GM13976 (cell line): ENCODE measurements around the gene BCAP31.
A peak's percentile ranks its signal among the peaks of the same experiment; 100 is the strongest.

Experiments used
- DNase-seq: peaks from one replicate; pipeline ENCODE4 v3.0.0; 2012; ENCODE audit warnings: low spot score
- CTCF ChIP-seq: IDR thresholded peaks from 2 replicates; pipeline ENCODE4 v1.5.1; 2012; ENCODE audit warnings: borderline replicate concordance, mild to moderate bottlenecking; ENCODE audit not compliant: insufficient read depth; ENCODE audit errors: extremely low read depth, missing control alignments, control extremely low read depth
- in situ Hi-C: fragments of 300-500 bp; cut with MboI; formaldehyde crosslinking; loops from one replicate; pipeline ENCODE4 v1.12.0; 2022; ENCODE audit warnings: low sequenced_read_pairs, mixed read lengths, inconsistent platforms; ENCODE audit not compliant: unreplicated experiment

BCAP31 gene

DNA sequence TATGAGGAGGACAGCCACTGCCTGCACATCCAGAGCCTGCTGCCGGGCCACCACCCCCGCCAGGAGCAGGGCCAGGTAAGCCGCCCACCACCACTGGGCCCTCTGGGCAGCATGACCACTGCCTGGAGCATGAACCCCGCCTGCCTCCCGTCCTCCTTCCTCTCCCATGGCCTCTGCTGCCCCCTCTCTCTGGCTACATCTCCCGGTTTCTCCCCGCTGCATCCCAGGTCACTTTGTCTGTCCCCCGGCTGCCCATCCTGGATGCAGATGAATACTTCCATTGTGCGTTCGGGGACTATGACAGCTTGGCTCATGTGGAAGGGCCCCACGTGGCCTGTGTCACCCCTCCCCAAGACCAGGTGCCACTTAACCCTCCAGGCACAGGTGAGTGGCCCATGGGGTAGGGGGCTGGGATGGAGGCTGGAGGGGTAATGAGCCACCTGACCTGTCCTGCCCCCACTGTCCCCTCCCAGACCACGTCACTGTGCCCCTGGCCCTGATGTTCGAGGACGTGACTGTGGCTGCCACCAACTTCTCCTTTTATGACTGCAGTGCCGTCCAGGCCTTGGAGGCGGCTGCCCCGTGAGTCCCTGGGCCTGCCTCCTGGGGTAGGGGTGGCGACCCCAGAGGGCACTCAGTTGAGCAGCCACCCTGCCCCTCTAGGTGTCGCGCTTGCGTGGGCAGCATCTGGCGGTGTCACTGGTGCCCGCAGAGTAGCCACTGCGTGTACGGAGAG, 45.8 kb upstream of the BCAP31 start:
- peak; percentile 28 for DNase-seq

GRCh38 chrX:153769158-153769864, 45.1 kb upstream of the BCAP31 start:
- DNase-seq: peak; percentile 17
- in situ Hi-C loops: no loop called here
- no peak for TF ChIP-seq CTCF

More for the DNA sequence above, 45.8 kb upstream of the BCAP31 start:
- no peak for TF ChIP-seq CTCF
- in situ Hi-C loops: no loop called here

DNA sequence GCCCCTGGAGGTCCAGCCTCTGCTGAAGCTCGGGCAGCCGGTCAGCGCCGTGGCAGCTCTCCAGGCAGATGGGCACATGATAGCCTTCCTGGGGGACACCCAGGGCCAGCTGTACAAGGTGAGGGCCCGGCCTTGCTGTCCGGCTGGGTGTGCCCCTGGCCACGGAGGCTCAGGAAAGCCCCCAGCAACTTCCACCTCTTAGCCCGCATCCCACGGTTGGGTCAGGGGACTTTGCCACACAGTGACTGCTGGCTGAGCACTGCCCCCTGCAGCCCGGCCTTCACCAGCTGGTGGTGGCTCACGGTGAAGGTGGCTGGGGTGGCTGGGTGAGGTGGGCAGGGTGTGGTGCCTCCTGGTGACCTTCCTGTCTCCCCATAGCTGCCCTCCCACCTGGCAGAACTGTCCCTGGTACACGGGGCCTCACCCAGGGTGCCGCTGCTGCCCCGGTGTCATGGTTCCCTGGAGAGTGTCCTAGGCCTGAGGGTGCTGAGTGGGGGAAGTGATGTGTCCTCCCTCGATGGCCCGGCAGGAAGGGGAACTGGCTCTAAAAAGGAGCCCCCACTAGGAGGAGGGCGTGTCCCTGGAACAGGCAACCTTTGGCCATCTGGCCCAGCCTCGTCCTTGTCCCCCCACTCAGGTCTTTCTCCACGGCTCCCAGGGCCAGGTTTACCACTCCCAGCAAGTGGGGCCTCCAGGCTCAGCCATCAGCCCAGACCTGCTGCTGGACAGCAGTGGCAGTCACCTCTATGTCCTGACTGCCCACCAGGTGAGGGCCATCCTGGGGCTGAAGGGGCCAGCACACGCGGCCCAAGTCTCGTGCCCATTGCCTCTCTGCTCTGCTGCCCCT, 44.3 kb upstream of the BCAP31 start:
- DNase-seq: peak; percentile 34
- in situ Hi-C loops: no loop called here
- TF ChIP-seq CTCF: no peak

DNA sequence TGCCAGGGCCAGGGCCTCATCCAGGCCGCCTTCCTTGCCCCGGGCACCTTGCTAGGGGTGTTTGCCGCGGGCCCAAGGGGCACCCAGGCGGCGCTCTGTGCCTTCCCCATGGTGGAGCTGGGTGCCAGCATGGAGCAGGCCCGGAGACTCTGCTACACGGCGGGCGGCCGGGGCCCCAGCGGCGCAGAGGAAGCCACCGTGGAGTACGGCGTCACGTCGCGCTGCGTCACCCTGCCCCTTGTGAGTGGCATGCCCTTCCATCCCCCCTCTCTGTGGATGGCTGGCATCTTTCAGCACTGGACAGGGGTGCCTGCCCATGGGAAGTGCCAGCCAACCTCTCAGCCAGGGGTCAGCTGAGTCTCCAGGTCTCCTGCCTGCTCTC, 43.5 kb upstream of the BCAP31 start:
- TF ChIP-seq CTCF: no peak
- in situ Hi-C loops: no loop called here
- no peak for DNase-seq

DNA sequence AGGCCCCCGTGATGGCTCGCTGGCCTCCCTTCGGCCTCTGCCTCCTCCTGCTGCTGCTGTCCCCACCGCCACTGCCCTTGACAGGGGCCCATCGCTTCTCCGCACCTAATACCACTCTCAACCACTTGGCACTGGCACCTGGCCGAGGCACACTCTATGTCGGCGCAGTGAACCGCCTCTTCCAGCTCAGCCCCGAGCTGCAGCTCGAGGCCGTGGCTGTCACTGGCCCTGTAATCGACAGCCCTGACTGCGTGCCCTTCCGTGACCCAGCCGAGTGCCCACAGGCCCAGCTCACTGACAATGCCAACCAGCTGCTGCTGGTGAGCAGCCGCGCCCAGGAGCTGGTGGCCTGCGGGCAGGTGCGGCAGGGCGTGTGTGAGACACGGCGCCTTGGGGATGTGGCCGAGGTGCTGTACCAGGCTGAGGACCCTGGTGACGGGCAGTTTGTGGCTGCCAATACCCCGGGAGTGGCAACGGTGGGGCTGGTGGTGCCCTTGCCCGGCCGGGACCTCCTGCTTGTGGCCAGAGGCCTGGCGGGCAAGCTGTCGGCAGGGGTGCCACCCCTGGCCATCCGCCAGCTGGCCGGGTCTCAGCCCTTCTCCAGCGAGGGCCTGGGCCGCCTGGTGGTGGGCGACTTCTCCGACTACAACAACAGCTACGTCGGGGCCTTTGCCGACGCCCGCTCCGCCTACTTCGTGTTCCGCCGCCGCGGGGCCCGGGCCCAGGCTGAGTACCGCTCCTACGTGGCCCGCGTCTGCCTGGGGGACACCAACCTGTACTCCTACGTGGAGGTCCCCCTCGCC, 42.9 kb upstream of the BCAP31 start:
- DNase-seq: peak; percentile 12
- no peak for TF ChIP-seq CTCF
- in situ Hi-C loops: no loop called here

GRCh38 chrX:153766098-153766817, 42.1 kb upstream of the BCAP31 start:
- DNase-seq: peak; percentile 37
- TF ChIP-seq CTCF: no peak
- in situ Hi-C loops: no loop called here
